PC-9 (cell line): ENCODE results near the gene TWNK. TPM values are rescaled to one million over a fixed set of nuclear protein-coding genes. Genes with fewer than 3 reads are reported as not detected.

Source experiments
- BruUV-seq: library from RNA; stranded (reverse); fragments of 400-500 nt; replicated peaks from 2 replicates; lab custom pipeline; 2021; lab: Mats Ljungman, UMichigan
- CTCF ChIA-PET: fragments of 300-600 bp; sonication (Branson Sonifier 250); formaldehyde crosslinking; loops from one replicate; lab custom pipeline; 2022; ENCODE audit warnings: antibody characterized with exemption; lab: Charles Lee
- POLR2A ChIA-PET: fragments of 300-600 bp; sonication (Branson Sonifier 250); formaldehyde crosslinking; loops from one replicate; lab custom pipeline; 2022; ENCODE audit warnings: antibody characterized with exemption; ENCODE audit not compliant: unreplicated experiment; lab: Charles Lee
- DNase-seq, 2 experiments: peaks; one replicate each; pipeline versions ENCODE4 v3.0.0 to v3.0.0-alpha.2; 2015 to 2022; ENCODE audit warnings: mixed read lengths in 1 of 2
- H2AFZ ChIP-seq: fragments of 200-600 bp; sonication (generic); 2 replicates; pipeline ENCODE4 v1.8.1; 2017; ENCODE audit warnings: antibody characterized with exemption
- H3F3A ChIP-seq: fragments of 200-600 bp; sonication (generic); 2 replicates; pipeline ENCODE4 v1.8.1; 2017; ENCODE audit warnings: antibody characterized with exemption, mild to moderate bottlenecking, low read depth; ENCODE audit not compliant: insufficient read depth
- H3K27ac ChIP-seq: fragments of 200-600 bp; sonication (generic); 2 replicates; pipeline ENCODE4 v1.6.1; 2016; ENCODE audit warnings: mixed run types
- H3K27me3 ChIP-seq: fragments of 200-600 bp; sonication (generic); 2 replicates; pipeline ENCODE4 v1.6.1; 2016; ENCODE audit warnings: low read depth, mixed run types; ENCODE audit not compliant: insufficient read depth
- H3K36me3 ChIP-seq: fragments of 200-600 bp; sonication (generic); 2 replicates; pipeline ENCODE4 v1.6.1; 2016; ENCODE audit warnings: low read depth, mixed run types
- H3K4me1 ChIP-seq: fragments of 200-600 bp; sonication (generic); replicated peaks from 2 replicates; pipeline ENCODE4 v1.6.1; 2016; ENCODE audit warnings: mixed run types; ENCODE audit not compliant: insufficient read depth
- H3K4me2 ChIP-seq: fragments of 200-600 bp; sonication (generic); 2 replicates; pipeline ENCODE4 v1.6.1; 2017; ENCODE audit warnings: mixed run types
- H3K4me3 ChIP-seq: fragments of 200-600 bp; sonication (generic); 2 replicates; pipeline ENCODE4 v1.6.1; 2016; ENCODE audit warnings: mixed run types
- H3K79me2 ChIP-seq: fragments of 200-600 bp; sonication (generic); 2 replicates; pipeline ENCODE4 v1.6.1; 2017; ENCODE audit warnings: low read depth, mixed run types
- H3K9me2 ChIP-seq: fragments of 200-600 bp; sonication (generic); 2 replicates; pipeline ENCODE4 v1.8.1; 2017; ENCODE audit warnings: mild to moderate bottlenecking; ENCODE audit not compliant: insufficient read depth
- H3K9me3 ChIP-seq: fragments of 200-600 bp; sonication (generic); 2 replicates; pipeline ENCODE4 v1.8.1; 2016; ENCODE audit warnings: low read depth; ENCODE audit not compliant: insufficient read depth
- H4K20me1 ChIP-seq: fragments of 200-600 bp; sonication (generic); 2 replicates; pipeline ENCODE4 v1.8.1; 2017; ENCODE audit not compliant: insufficient read depth
- CTCF ChIP-seq: fragments of 200-600 bp; sonication (generic); conservative IDR thresholded peaks from 2 replicates; pipeline ENCODE4 v1.6.1; 2017; ENCODE audit warnings: mixed run types, antibody characterized with exemption, mild to moderate bottlenecking, moderate library complexity
- EZH2 ChIP-seq: fragments of 200-600 bp; sonication (generic); IDR thresholded peaks from 2 replicates; pipeline ENCODE4 v1.8.0; 2017; ENCODE audit warnings: antibody characterized with exemption, low read depth
- intact Hi-C: fragments of 100-400 bp; cut with micrococcal nuclease; formaldehyde crosslinking; loops from one replicate; pipeline ENCODE4 v1.10.0; 2022; ENCODE audit not compliant: unreplicated experiment
- total RNA-seq: library from RNA; stranded (reverse); gene quantifications from 2 replicates; pipeline ENCODE4 v1.2.3, GENCODE V29; 2021

Gene TWNK
- total RNA-seq, 1 experiment from 2014 or later: 7.9 TPM

GRCh38 chr10:101002456-101002855 lies 15.1 kb downstream of the TWNK start:
- no peaks in the 10 kb centered on the region; the same call in 1 of the 2 replicates for H4K20me1 ChIP-seq
- no TSS peak for BruUV-seq
- no peak overlapping the region for H3K4me2 ChIP-seq
- no peak overlapping the region for H2AFZ ChIP-seq
- H3F3A ChIP-seq: no peaks in the 10 kb centered on the region
- H3K4me3 ChIP-seq: no peak overlapping the region
- ChIA-PET CTCF (no interaction called here), POLR2A (interaction anchor here (0.6 kb wide), 1 partner anchor 15 kb away, joined by 5 read pairs; the partner anchor contains the start of genes MRPL43 and TWNK)
- H3K27ac ChIP-seq: no peak overlapping the region
- H3K9me3 ChIP-seq: no peaks in the 10 kb centered on the region
- TF ChIP-seq EZH2 (no peak), CTCF (no peak)
- no peak for DNase-seq
- no peaks in the 10 kb centered on the region for H3K27me3 ChIP-seq
- no peaks in the 10 kb centered on the region for H3K36me3 ChIP-seq
- intact Hi-C loops: no loop called here
- H3K9me2 ChIP-seq: no peaks in the 10 kb centered on the region
- H3K4me1 ChIP-seq: peaks cover 7% of the 10 kb centered on the region
- 0 out of 2 replicates have a peak, but pooled peaks cover 5% of the 10 kb centered on the region for H3K79me2 ChIP-seq

DNA sequence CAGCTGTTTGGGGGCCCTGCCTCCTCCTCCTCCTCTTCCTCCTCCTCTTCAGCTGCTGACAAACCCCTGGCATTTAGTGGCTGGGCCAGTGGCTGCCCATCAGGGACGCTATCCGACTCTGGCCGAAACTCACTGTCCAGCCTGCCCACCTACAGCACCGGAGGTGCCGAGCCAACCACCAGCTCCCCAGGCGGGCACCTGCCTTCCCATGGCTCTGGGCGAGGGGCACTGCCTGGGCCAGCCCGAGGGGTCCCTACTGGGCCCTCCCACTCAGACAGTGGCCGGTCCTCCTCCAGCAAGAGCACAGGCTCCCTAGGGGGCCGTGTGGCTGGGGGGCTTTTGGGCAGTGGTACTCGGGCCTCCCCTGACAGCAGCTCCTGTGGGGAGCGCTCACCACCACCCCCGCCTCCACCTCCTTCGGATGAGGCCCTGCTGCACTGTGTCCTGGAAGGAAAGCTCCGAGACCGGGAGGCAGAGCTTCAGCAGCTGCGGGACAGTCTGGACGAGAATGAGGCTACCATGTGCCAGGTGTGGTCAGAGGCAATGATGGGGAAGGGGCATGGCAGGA lies 16.4 kb downstream of the TWNK start:
- no peaks in the 10 kb centered on the region for H3K9me2 ChIP-seq
- no TSS peak for BruUV-seq
- POLR2A ChIA-PET: no interaction called here
- CTCF ChIA-PET: no interaction called here
- H2AFZ ChIP-seq: no peak overlapping the region
- intact Hi-C loops: no loop called here
- H3K9me3 ChIP-seq: no peaks in the 10 kb centered on the region
- H3K27ac ChIP-seq: no peak overlapping the region
- H3K4me3 ChIP-seq: no peak overlapping the region
- DNase-seq: no peak
- no peaks in the 10 kb centered on the region for H3K27me3 ChIP-seq
- no peaks in the 10 kb centered on the region for H3K36me3 ChIP-seq
- H3F3A ChIP-seq: no peaks in the 10 kb centered on the region
- no peak for TF ChIP-seq EZH2
- peaks cover 2% of the 10 kb centered on the region for H3K4me1 ChIP-seq
- H3K79me2 ChIP-seq: 0 out of 2 replicates have a peak, but pooled peaks cover 5% of the 10 kb centered on the region
- H4K20me1 ChIP-seq: no peaks in the 10 kb centered on the region; the same call in 1 of the 2 replicates
- no peak overlapping the region for H3K4me2 ChIP-seq

DNA sequence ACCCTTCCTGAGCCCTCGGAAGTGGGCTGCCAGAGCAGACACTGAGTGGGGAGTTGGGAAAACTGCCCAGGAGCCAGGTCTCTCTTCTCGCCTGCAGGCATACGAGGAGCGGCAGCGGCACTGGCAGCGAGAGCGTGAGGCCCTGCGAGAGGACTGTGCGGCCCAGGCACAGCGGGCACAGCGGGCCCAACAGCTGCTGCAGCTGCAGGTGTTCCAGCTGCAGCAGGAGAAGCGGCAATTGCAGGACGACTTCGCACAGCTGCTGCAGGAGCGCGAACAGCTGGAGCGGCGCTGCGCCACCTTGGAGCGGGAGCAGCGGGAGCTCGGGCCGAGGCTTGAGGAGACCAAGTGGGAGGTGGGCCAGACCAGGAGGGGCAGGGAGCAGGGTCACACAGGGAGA lies 18.0 kb downstream of the TWNK start:
- H3K9me2 ChIP-seq: no peaks in the 10 kb centered on the region
- DNase-seq: no peak
- BruUV-seq: no TSS peak
- H3F3A ChIP-seq: no peaks in the 10 kb centered on the region
- no peaks in the 10 kb centered on the region for H3K9me3 ChIP-seq
- CTCF ChIA-PET: interaction anchor here (1.0 kb wide), 1 partner anchor 23 kb away, joined by 3 read pairs; no protein-coding TSS in a partner anchor
- no peaks in the 10 kb centered on the region for H3K36me3 ChIP-seq
- H3K27ac ChIP-seq: no peak overlapping the region
- no peak overlapping the region for H3K4me2 ChIP-seq
- no peaks in the 10 kb centered on the region for H3K27me3 ChIP-seq
- H3K4me1 ChIP-seq: no peaks in the 10 kb centered on the region
- intact Hi-C loops: no loop called here
- no peaks in the 10 kb centered on the region; the same call in 1 of the 2 replicates for H4K20me1 ChIP-seq
- H3K79me2 ChIP-seq: 0 out of 2 replicates have a peak, but pooled peaks cover under 1% of the 10 kb centered on the region
- no peak overlapping the region for H2AFZ ChIP-seq
- no peak for TF ChIP-seq CTCF
- TF ChIP-seq EZH2: no peak
- H3K4me3 ChIP-seq: no peak overlapping the region
- POLR2A ChIA-PET: no interaction called here
